GM12875 (cell line): ENCODE data around the gene EXOC7.

Experiments used
- H3K4me3 ChIP-seq: one replicate; pipeline ENCODE4 v1.5.1; 2011; ENCODE audit warnings: low read depth, low read length, control low read depth
- CTCF ChIP-seq: IDR thresholded peaks from 2 replicates; pipeline ENCODE4 v1.5.1; 2011; ENCODE audit warnings: low read depth, mild to moderate bottlenecking, control low read depth, inconsistent platforms, low read length, moderate library complexity, borderline replicate concordance; ENCODE audit not compliant: insufficient read depth

EXOC7 gene

GRCh38 chr17:76094046-76094445 lies 9.5 kb downstream of the EXOC7 start:
- H3K4me3 ChIP-seq, result no peak overlapping the region
- no peak for TF ChIP-seq CTCF

DNA sequence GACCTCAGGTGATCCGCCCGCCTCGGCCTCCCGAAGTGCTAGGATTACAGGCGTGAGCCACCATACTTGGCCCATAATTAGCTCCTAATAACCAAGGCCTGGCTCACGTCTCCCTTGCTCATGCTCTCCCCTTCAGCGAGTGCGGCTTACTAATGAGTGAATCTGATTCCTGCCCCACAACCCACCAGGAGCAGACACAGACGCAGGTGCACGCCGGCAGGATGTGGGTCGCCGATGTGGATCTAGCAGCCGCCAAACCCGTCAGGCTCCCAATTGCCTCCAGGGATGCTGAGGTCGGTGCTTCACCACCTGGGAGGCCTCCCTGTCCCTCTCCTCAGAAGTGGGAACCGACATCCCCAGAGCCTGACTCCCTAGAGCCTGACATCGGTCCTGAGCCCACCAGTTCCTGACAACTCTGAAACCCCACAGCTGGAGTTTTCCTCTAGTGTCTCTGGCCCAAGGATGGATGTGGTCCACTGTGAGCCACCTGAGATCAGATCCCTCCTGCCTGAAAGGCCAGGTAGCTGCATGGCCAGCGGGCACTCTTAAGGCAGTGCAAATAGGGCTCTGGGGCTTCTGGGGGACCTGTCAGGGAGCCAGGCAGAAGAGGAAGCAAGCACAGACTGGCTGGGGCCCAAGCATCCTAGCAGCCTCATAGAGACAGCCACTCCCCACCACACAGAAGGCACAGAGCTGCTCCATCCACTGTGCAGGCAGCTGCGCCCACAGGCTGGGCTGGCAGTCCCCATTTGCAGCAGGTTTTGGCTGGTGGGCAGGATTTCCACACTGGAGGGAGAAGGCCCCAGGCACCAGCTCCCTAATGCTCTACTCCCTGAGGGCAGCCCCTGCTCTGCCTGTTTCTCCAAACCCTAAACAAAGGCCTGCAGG lies 10.8 kb downstream of the EXOC7 start:
- H3K4me3 ChIP-seq, result no peak overlapping the region
- no peak for TF ChIP-seq CTCF

DNA sequence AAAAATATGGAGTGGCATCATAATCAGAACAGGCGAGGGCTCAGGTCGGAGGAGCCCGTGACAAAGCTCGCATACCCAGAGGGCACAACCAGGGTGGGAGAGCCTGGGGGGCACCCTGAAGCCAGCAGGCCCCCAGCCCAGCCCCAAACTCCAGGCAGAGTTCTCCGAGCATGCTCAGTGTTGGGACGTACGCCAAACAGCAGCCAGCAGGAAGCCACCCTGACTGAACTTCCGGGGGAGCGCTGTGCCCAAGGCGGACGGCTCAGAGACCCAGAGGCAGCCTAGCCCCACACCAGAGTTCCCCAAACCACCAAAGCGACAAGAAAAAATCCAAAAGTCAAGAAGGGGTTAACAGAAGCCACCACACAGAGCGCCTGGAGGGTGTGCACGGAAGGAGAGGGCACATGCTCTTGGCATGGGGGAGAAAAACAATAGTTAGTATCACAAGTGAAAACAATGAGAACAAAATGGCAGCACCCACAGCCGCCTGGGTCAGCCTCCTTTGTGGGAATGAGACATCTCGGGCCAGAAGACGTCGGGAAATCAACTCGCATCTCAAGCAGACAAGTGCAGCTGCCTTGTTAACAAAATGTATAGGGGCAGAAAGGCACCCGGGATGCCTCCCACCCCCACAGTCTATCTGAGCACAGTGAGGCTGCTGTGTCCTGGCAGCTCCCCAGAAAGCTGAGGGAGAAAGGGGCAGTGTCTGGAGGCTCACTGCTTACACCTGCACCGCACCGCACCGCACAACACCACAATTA lies 11.9 kb downstream of the EXOC7 start:
- TF ChIP-seq CTCF, result no peak
- no peak overlapping the region for H3K4me3 ChIP-seq

- no peak for TF ChIP-seq CTCF
- H3K4me3 ChIP-seq, result no peak overlapping the region
Observed at GRCh38 chr17:76090517-76091129, 13.0 kb downstream of the EXOC7 start.

DNA sequence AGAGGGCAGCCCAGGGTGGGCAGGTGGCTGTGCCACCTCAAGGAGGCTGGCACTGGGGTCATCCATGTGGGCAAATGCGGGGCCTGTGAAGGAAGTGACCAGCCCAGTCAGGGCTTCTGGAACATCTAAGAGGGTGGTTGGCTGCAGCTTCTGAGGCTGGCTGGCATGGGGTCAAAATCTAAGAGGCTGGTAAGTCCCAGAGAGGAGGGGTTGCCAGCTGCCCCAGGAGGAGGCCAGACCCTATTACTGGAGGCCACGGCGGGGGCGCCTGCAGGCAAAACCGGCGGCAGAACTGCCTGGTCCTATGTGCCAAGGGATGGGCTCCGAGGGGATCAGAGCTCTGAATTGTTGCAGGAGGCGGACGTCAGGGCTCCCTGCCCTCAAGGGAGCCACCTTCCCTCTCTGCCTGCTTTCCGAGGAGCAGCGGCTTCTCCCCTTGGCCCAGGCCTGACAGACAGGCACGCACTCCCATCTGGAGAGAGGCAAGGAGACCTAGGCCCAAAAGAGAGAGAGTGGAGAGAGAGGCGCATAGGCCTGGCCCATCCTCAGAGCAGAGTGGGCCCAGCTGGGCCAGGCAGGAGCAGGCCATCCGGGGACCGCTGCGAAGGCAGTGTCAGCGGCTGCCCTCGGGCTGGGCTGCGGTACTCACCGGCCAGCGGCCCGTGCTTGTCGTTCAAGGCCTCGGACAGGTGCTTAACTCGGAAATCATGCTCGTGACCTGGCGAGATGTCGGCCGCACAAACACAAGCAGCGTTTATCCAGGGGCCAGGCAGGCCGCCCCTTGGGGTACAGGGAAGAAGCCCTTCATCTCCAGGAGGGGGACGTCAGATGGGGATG lies 13.7 kb downstream of the EXOC7 start:
- TF ChIP-seq CTCF, result no peak
- no peak overlapping the region for H3K4me3 ChIP-seq

GRCh38 chr17:76088868-76089576 lies 14.6 kb downstream of the EXOC7 start:
- no peak for TF ChIP-seq CTCF

More at GRCh38 chr17:76088868-76089576, 14.6 kb downstream of the EXOC7 start:
- H3K4me3 ChIP-seq, result no peak overlapping the region
